Transverse colon (tissue), 3 donors: Measurements from ENCODE around the gene SYCN.

Source experiments
- CTCF ChIP-seq, 5 experiments: fragments of 200-600 bp in 3 of 5; fragments of 450-650 bp in 2 of 5; sonication (generic) in 3 of 5; IDR thresholded peaks; 1 replicate in 2 of 5; 2 replicates in 3 of 5; pipeline ENCODE4 v1.5.1; 2016 to 2017; ENCODE audit warnings: antibody characterized with exemption in 5 of 5, inconsistent platforms in 3 of 5, mild to moderate bottlenecking in 2 of 5, moderate library complexity in 1 of 5
- POLR2A ChIP-seq: fragments of 450-650 bp; IDR thresholded peaks from one replicate; pipeline ENCODE4 v1.6.1; 2016; ENCODE audit warnings: antibody characterized with exemption, mild to moderate bottlenecking, moderate library complexity

- no peak for TF ChIP-seq CTCF (IDR thresholded peaks at IDR 0.05)
- no peak for TF ChIP-seq POLR2A
These were observed 32.5 kb upstream of the SYCN start for GRCh38 chr19:39236527-39236926.
